GM03348 (cell line): ENCODE data around the gene ZNF362.
"Not testable (repeated sequence)": the region's sequence is repeated elsewhere in the genome, so short reads cannot be mapped to it uniquely, and the experiment has no call there.

Experiments used
- DNase-seq: peaks from one replicate; pipeline ENCODE4 v3.0.0; 2012; ENCODE audit warnings: low spot score

The ZNF362 gene

GRCh38 chr1:33287317-33287716, 31.0 kb downstream of the ZNF362 start:
- no peak for DNase-seq

GRCh38 chr1:33288976-33289857, 32.9 kb downstream of the ZNF362 start:
- DNase-seq: no peak

- no peak for DNase-seq
Observed at GRCh38 chr1:33289858-33290154, 33.5 kb downstream of the ZNF362 start.

- not testable (repeated sequence) for DNase-seq
Observed at GRCh38 chr1:33290615-33291014, 34.3 kb downstream of the ZNF362 start.

- DNase-seq: no peak
Observed at GRCh38 chr1:33292726-33293340, 36.5 kb downstream of the ZNF362 start.

GRCh38 chr1:33294071-33295010, 38.0 kb downstream of the ZNF362 start:
- DNase-seq: no peak

- no peak for DNase-seq
Observed at GRCh38 chr1:33295023-33295422, 38.7 kb downstream of the ZNF362 start.

- peak; percentile 93 for DNase-seq
Observed at GRCh38 chr1:33295450-33296081, 39.3 kb downstream of the ZNF362 start.

- no peak for DNase-seq
Observed at GRCh38 chr1:33296082-33296458, 39.8 kb downstream of the ZNF362 start.

- DNase-seq: no peak
Observed at GRCh38 chr1:33296824-33297223, 40.5 kb downstream of the ZNF362 start.

GRCh38 chr1:33297911-33298622, 41.8 kb downstream of the ZNF362 start:
- DNase-seq: no peak

- DNase-seq: peak; percentile 90
Observed at GRCh38 chr1:33298623-33299277, 42.5 kb downstream of the ZNF362 start.

GRCh38 chr1:33299461-33300155, 43.3 kb downstream of the ZNF362 start:
- no peak for DNase-seq

GRCh38 chr1:33300673-33301072, 44.4 kb downstream of the ZNF362 start:
- DNase-seq: peak; percentile 80

- peak; percentile 32 for DNase-seq
Observed at GRCh38 chr1:33301273-33301984, 45.1 kb downstream of the ZNF362 start.

- no peak for DNase-seq
Observed at GRCh38 chr1:33302325-33302724, 46.0 kb downstream of the ZNF362 start.

GRCh38 chr1:33305016-33305415, 48.7 kb downstream of the ZNF362 start:
- no peak for DNase-seq

- DNase-seq: no peak
Observed at GRCh38 chr1:33305816-33306652, 49.7 kb downstream of the ZNF362 start.
